Prostate gland (tissue), 2 donors: ENCODE measurements around the gene SCARB1. TPM values are rescaled to one million over a fixed set of nuclear protein-coding genes. Genes with fewer than 3 reads are reported as not detected.

ENCODE experiments used
- DNase-seq: peaks from one replicate; pipeline ENCODE4 v3.0.0-alpha.2; 2019; ENCODE audit warnings: low spot score
- H3K27ac ChIP-seq, 2 donors: fragments of 200-600 bp; sonication (generic); 2 replicates each; pipeline ENCODE4 v1.5.1; 2017 to 2019
- H3K27me3 ChIP-seq: fragments of 200-600 bp; sonication (generic); replicated peaks from 2 replicates; pipeline ENCODE4 v1.5.1; 2019; ENCODE audit not compliant: insufficient read depth
- H3K36me3 ChIP-seq, 2 donors: fragments of 200-600 bp; sonication (generic); 1 replicate in 1 of 2; 2 replicates in 1 of 2; pipeline versions ENCODE4 v1.5.1 to v1.8.1; 2017 to 2019
- H3K4me1 ChIP-seq: fragments of 200-600 bp; sonication (generic); replicated peaks from 2 replicates; pipeline ENCODE4 v1.5.1; 2019
- H3K4me3 ChIP-seq, 2 donors: fragments of 200-600 bp; sonication (generic); 2 replicates each; pipeline ENCODE4 v1.5.1; 2017 to 2019
- H3K9me3 ChIP-seq: fragments of 200-600 bp; sonication (generic); 2 replicates; pipeline ENCODE4 v1.5.1; 2017
- POLR2A ChIP-seq: fragments of 450-650 bp; IDR thresholded peaks from one replicate; pipeline ENCODE4 v1.6.1; 2016; ENCODE audit warnings: antibody characterized with exemption, mild to moderate bottlenecking
- POLR2AphosphoS5 ChIP-seq: sonication (generic); formaldehyde crosslinking; IDR thresholded peaks from one replicate; pipeline ENCODE4 v1.6.1; 2017; ENCODE audit warnings: antibody characterized with exemption
- WGBS: methylation state at CpG from one replicate; pipeline ENCODE4 v1.1.5; 2018; 5-methylcytosine and 5-hydroxymethylcytosine counted together
- intact Hi-C: fragments of 100-400 bp; cut with DNase I; formaldehyde crosslinking; loops from one replicate; pipeline ENCODE4 v1.14.2; 2022
- total RNA-seq, 2 donors: library from RNA; depleted of rRNA; stranded (reverse); fragments of >200 nt; gene quantifications; one replicate each; pipeline ENCODE4 v1.1.0, GENCODE V29; 2016
- TF ChIP-seq, protein P1 (sequence below), 4 experiments: fragments of 200-600 bp in 2 of 4; fragments of 450-650 bp in 2 of 4; sonication (generic) in 2 of 4; IDR thresholded peaks; 1 replicate in 3 of 4; 2 replicates in 1 of 4; pipeline ENCODE4 v1.5.1; 2016 to 2019; ENCODE audit warnings: antibody characterized with exemption in 4 of 4, mild to moderate bottlenecking in 2 of 4, moderate library complexity in 2 of 4

SCARB1 gene
- total RNA-seq, 2 donors from 2014 or later = 28.0 to 44.4 TPM

DNA sequence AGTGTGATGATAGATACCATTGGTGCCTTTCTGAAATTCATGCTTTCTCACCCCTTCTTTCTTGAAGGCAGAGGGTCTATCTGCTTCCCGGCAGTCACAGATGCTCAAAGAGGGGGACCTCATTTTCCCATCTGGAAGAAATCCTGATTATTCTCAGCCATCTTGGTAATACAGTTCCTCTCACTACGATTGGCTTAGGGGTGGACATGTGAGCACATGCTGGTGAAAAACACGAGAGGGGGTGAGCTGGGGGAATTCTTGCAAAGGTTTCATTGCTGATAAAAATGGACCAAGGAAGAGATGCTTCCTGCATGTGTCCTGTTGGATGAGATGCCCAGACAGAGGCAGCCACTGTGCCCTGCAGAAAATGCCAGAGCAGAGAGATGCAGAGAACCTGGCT lies 13.8 kb upstream of the SCARB1 start:
- no peak overlapping the region for H3K4me3 ChIP-seq
- H3K27ac ChIP-seq = no peak overlapping the region
- no peaks in the 10 kb centered on the region for H3K36me3 ChIP-seq
- no peaks in the 10 kb centered on the region for H3K4me1 ChIP-seq
- 64% methylated on average over 3 of the region's 3 CpGs for WGBS
- no peaks in the 10 kb centered on the region for H3K27me3 ChIP-seq
- TF ChIP-seq POLR2AphosphoS5 (no peak), POLR2A (no peak)
- TF ChIP-seq, protein P1, sequence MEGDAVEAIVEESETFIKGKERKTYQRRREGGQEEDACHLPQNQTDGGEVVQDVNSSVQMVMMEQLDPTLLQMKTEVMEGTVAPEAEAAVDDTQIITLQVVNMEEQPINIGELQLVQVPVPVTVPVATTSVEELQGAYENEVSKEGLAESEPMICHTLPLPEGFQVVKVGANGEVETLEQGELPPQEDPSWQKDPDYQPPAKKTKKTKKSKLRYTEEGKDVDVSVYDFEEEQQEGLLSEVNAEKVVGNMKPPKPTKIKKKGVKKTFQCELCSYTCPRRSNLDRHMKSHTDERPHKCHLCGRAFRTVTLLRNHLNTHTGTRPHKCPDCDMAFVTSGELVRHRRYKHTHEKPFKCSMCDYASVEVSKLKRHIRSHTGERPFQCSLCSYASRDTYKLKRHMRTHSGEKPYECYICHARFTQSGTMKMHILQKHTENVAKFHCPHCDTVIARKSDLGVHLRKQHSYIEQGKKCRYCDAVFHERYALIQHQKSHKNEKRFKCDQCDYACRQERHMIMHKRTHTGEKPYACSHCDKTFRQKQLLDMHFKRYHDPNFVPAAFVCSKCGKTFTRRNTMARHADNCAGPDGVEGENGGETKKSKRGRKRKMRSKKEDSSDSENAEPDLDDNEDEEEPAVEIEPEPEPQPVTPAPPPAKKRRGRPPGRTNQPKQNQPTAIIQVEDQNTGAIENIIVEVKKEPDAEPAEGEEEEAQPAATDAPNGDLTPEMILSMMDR (IDR thresholded peaks at IDR 0.05) = no peak
- no peak for DNase-seq
- no peaks in the 10 kb centered on the region for H3K9me3 ChIP-seq
- intact Hi-C loops = no loop called here

DNA sequence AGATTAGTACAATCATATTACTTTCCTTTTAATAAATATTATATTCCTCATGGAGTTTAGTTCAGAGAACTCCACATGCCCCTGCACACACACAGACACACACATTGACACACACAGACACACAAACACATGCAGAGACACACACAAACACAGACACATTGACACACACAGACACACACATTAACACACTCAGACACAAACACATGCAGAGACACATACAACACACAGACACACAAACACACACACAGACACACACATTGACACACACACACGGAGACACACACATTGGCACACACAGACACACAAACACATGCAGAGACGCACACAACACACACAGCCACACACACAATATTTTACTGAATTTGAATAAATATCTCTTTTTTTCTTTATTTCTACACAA lies 12.5 kb upstream of the SCARB1 start:
- no peak overlapping the region for H3K4me3 ChIP-seq
- H3K27ac ChIP-seq = no peak overlapping the region
- no peaks in the 10 kb centered on the region for H3K36me3 ChIP-seq
- WGBS = 88% methylated on average over 2 of the region's 2 CpGs
- no peak for DNase-seq
- no peaks in the 10 kb centered on the region for H3K9me3 ChIP-seq
- no peaks in the 10 kb centered on the region for H3K4me1 ChIP-seq
- TF ChIP-seq, protein P1 (IDR thresholded peaks at IDR 0.05) = no peak
- no peak for TF ChIP-seq POLR2AphosphoS5
- TF ChIP-seq POLR2A = no peak
- no peaks in the 10 kb centered on the region for H3K27me3 ChIP-seq
- intact Hi-C loops = no loop called here

DNA sequence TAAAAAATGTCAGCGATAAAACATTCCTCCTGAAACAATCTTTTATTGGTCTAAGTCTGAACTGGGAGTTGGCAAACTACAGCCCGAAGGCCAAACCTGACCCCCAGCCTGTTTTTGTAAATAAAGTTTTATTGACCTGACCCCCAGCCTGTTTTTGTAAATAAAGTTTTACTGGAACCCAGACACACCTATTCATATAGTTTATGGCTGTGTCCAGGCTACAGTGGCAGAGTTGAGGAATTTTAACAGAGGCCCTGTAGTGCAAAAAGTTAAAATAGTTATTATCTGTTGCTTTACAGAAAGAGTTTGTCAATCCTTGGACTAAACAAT lies 12.1 kb upstream of the SCARB1 start:
- no peaks in the 10 kb centered on the region for H3K27me3 ChIP-seq
- no peak overlapping the region for H3K4me3 ChIP-seq
- no peak overlapping the region for H3K27ac ChIP-seq
- DNase-seq = no peak
- intact Hi-C loops = no loop called here
- no peaks in the 10 kb centered on the region for H3K4me1 ChIP-seq
- TF ChIP-seq, protein P1 (IDR thresholded peaks at IDR 0.05) = no peak
- no peak for TF ChIP-seq POLR2AphosphoS5
- no peak for TF ChIP-seq POLR2A
- 41% methylated on average over 2 of the region's 2 CpGs for WGBS
- H3K36me3 ChIP-seq = no peaks in the 10 kb centered on the region
- H3K9me3 ChIP-seq = no peaks in the 10 kb centered on the region

DNA sequence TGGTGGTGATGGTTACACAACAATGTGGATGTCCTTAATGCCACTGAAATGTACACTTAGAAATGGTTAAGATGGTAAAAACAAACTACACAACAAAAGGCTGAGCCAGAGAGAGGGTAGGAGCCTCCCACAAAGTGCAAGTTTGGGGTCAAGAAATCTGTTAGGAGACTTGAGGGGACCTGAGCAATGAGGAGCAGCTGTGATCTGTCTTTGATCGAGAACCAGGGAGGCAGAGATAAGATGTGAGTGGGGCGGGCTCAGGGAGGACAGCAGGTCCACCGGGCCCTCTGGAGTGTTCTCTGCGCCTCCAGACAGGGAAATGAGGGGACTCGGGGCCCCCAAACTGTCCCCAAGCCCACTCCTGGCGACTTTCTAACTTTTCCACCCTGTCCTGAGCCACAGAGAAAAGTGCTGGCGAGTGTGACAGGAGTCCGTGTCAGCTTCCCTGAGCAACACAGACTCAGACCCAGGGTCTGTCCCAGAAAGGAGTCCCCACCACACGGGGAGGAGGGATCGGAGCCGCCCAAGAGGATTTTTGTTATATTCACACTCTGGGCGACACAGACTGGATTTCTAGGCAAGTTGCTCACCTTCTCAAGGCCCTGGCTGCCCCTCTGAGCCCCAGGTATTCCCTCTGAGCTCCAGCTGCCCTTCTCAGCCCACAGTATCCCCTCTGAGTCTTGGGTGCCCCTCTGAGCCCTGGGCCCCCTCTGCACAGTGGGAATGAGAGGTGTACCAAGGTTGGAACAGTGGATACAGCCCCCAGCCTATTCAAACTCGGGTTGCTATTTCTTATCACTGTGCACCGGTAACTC lies 11.5 kb upstream of the SCARB1 start:
- no peaks in the 10 kb centered on the region for H3K27me3 ChIP-seq
- no peaks in the 10 kb centered on the region for H3K9me3 ChIP-seq
- H3K4me1 ChIP-seq = no peaks in the 10 kb centered on the region
- intact Hi-C loops = no loop called here
- no peak overlapping the region for H3K27ac ChIP-seq
- no peak overlapping the region for H3K4me3 ChIP-seq
- WGBS = 69% methylated on average over 13 of the region's 14 CpGs
- TF ChIP-seq, protein P1 (IDR thresholded peaks at IDR 0.05) = no peak
- no peak for DNase-seq
- H3K36me3 ChIP-seq = no peaks in the 10 kb centered on the region

DNA sequence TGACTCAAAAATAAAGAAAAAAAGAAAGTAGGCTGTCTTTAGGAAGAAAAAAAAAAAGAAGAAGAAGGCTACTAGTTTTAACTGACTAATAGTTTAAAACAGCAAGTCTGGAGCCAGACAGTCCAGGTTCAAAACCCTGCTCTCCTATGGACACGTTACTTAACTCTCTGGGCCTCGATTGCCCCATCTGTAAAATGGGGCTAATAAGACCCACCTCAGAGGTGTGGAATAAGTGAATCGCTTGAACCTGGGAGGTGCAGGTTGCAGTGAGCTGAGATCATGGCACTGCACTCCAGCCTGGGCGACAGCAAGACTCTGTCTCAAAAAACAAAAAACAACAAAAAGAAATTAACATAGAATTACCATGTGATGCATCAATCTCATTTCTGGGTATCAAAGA lies 10.5 kb upstream of the SCARB1 start:
- 96% methylated on average over 4 of the region's 4 CpGs for WGBS
- Histone ChIP-seq H3K9me3 (no peaks in the 10 kb centered on the region), H3K4me3 (no peak overlapping the region), H3K27me3 (no peaks in the 10 kb centered on the region), H3K27ac (no peak overlapping the region), H3K4me1 (no peaks in the 10 kb centered on the region), H3K36me3 (no peaks in the 10 kb centered on the region)
- TF ChIP-seq POLR2A (no peak), POLR2AphosphoS5 (no peak)
- TF ChIP-seq, protein P1 (IDR thresholded peaks at IDR 0.05) = no peak
- DNase-seq = no peak
- intact Hi-C loops = no loop called here
